Measurements from ENCODE around the gene CD44.

DNA sequence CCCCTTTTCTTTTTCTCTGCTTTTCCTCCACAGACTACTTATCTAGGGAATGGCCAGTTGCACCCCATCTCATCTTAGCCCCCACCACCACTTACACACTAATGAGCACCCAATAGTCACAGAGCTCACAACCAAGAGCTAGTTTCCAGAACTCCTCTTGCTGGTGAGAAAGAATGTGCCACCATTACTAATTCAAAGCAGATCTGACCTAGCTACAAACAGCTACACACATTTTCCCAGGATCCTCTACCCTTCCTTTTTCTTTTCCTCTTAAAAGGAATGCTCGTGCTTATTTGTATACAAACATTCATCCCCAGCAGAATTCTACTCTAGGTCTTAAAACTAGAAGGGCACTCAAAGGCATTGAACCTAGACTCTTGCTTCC, 136.8 kb downstream of the CD44 start:
- TF ChIP-seq, protein P1, sequence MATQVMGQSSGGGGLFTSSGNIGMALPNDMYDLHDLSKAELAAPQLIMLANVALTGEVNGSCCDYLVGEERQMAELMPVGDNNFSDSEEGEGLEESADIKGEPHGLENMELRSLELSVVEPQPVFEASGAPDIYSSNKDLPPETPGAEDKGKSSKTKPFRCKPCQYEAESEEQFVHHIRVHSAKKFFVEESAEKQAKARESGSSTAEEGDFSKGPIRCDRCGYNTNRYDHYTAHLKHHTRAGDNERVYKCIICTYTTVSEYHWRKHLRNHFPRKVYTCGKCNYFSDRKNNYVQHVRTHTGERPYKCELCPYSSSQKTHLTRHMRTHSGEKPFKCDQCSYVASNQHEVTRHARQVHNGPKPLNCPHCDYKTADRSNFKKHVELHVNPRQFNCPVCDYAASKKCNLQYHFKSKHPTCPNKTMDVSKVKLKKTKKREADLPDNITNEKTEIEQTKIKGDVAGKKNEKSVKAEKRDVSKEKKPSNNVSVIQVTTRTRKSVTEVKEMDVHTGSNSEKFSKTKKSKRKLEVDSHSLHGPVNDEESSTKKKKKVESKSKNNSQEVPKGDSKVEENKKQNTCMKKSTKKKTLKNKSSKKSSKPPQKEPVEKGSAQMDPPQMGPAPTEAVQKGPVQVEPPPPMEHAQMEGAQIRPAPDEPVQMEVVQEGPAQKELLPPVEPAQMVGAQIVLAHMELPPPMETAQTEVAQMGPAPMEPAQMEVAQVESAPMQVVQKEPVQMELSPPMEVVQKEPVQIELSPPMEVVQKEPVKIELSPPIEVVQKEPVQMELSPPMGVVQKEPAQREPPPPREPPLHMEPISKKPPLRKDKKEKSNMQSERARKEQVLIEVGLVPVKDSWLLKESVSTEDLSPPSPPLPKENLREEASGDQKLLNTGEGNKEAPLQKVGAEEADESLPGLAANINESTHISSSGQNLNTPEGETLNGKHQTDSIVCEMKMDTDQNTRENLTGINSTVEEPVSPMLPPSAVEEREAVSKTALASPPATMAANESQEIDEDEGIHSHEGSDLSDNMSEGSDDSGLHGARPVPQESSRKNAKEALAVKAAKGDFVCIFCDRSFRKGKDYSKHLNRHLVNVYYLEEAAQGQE (IDR thresholded peaks at IDR 0.05) = no peak
- TF ChIP-seq MYC (IDR thresholded peaks at IDR 0.05; ENCODE audit: borderline replicate concordance, low read length) (no peak), RCOR1 (IDR thresholded peaks at IDR 0.05; ENCODE audit: low read depth, low read length) (no peak), SREBF2 (IDR thresholded peaks at IDR 0.05) (no peak), JUNB (IDR thresholded peaks at IDR 0.05) (no peak), POLR2A (IDR thresholded peaks at IDR 0.05; ENCODE audit: low read length) (no peak), NPAS2 (CRISPR knock-in tag; IDR thresholded peaks at IDR 0.05; ENCODE audit: borderline replicate concordance) (no peak)
- TF ChIP-seq, protein P2, sequence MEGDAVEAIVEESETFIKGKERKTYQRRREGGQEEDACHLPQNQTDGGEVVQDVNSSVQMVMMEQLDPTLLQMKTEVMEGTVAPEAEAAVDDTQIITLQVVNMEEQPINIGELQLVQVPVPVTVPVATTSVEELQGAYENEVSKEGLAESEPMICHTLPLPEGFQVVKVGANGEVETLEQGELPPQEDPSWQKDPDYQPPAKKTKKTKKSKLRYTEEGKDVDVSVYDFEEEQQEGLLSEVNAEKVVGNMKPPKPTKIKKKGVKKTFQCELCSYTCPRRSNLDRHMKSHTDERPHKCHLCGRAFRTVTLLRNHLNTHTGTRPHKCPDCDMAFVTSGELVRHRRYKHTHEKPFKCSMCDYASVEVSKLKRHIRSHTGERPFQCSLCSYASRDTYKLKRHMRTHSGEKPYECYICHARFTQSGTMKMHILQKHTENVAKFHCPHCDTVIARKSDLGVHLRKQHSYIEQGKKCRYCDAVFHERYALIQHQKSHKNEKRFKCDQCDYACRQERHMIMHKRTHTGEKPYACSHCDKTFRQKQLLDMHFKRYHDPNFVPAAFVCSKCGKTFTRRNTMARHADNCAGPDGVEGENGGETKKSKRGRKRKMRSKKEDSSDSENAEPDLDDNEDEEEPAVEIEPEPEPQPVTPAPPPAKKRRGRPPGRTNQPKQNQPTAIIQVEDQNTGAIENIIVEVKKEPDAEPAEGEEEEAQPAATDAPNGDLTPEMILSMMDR (IDR thresholded peaks at IDR 0.05) = no peak
- TF ChIP-seq, protein P3, sequence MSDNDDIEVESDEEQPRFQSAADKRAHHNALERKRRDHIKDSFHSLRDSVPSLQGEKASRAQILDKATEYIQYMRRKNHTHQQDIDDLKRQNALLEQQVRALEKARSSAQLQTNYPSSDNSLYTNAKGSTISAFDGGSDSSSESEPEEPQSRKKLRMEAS (IDR thresholded peaks at IDR 0.05) = no peak

Measured in A549 (cell line).